Suprapubic skin (tissue), 4 donors: ENCODE measurements around the gene CROCC2. TPM values are rescaled to one million over a fixed set of nuclear protein-coding genes. Genes with fewer than 3 reads are reported as not detected.

Source experiments
- DNase-seq, 2 donors: peaks; one replicate each; pipeline ENCODE4 v3.0.0-alpha.2; 2019; ENCODE audit warnings: low spot score in 2 of 2
- H3K27ac ChIP-seq: fragments of 200-600 bp; sonication (generic); one replicate; pipeline ENCODE4 v1.5.1; 2019
- H3K27me3 ChIP-seq: fragments of 200-600 bp; sonication (generic); one replicate; pipeline ENCODE4 v1.5.1; 2019
- H3K36me3 ChIP-seq: fragments of 200-600 bp; sonication (generic); one replicate; pipeline ENCODE4 v1.5.1; 2019
- H3K4me1 ChIP-seq: fragments of 200-600 bp; sonication (generic); one replicate; pipeline ENCODE4 v1.5.1; 2019
- H3K4me3 ChIP-seq: fragments of 200-600 bp; sonication (generic); one replicate; pipeline ENCODE4 v1.5.1; 2019; ENCODE audit warnings: mild to moderate bottlenecking
- H3K9me3 ChIP-seq: fragments of 200-600 bp; sonication (generic); one replicate; pipeline ENCODE4 v1.5.1; 2019
- CTCF ChIP-seq, 2 donors: fragments of 200-600 bp in 1 of 2; fragments of 450-650 bp in 1 of 2; sonication (generic) in 1 of 2; IDR thresholded peaks; one replicate each; pipeline ENCODE4 v1.5.1; 2016 to 2019; ENCODE audit warnings: antibody characterized with exemption in 2 of 2, mild to moderate bottlenecking in 1 of 2, moderate library complexity in 1 of 2
- EP300 ChIP-seq: sonication (generic); formaldehyde crosslinking; IDR thresholded peaks from one replicate; pipeline ENCODE4 v1.6.1; 2017; ENCODE audit warnings: antibody characterized with exemption
- POLR2A ChIP-seq, 2 donors: fragments of 450-650 bp; IDR thresholded peaks; one replicate each; pipeline ENCODE4 v1.6.1; 2017; ENCODE audit warnings: antibody characterized with exemption in 2 of 2, mild to moderate bottlenecking in 2 of 2, moderate library complexity in 2 of 2
- POLR2AphosphoS5 ChIP-seq, 3 donors: sonication (generic); formaldehyde crosslinking; IDR thresholded peaks; one replicate each; pipeline ENCODE4 v1.6.1; 2017; ENCODE audit warnings: antibody characterized with exemption in 3 of 3
- WGBS: methylation state at CpG from one replicate; pipeline ENCODE4 v1.1.5; 2018; 5-methylcytosine and 5-hydroxymethylcytosine counted together
- total RNA-seq, 4 donors: library from RNA; depleted of rRNA; stranded (reverse); fragments of >200 nt; gene quantifications; one replicate each; pipeline ENCODE4 v1.1.0, GENCODE V29; 2016

CROCC2 gene
- total RNA-seq, 4 donors from 2014 or later, result not detected

- DNase-seq, result peak in 1 of 2 donors; percentile 67
- H3K27ac ChIP-seq, result no peak overlapping the region
- no peak overlapping the region for H3K4me3 ChIP-seq
- no peaks in the 10 kb centered on the region for H3K36me3 ChIP-seq
- 87% methylated on average over 7 of the region's 8 CpGs for WGBS
- H3K27me3 ChIP-seq, result peaks cover 17% of the 10 kb centered on the region
- peaks cover 18% of the 10 kb centered on the region for H3K4me1 ChIP-seq
- TF ChIP-seq EP300, result no peak
- no peak for TF ChIP-seq CTCF (IDR thresholded peaks at IDR 0.05)
- no peak for TF ChIP-seq POLR2AphosphoS5 (IDR thresholded peaks at IDR 0.05)
- TF ChIP-seq POLR2A (IDR thresholded peaks at IDR 0.05), result no peak
- H3K9me3 ChIP-seq, result no peaks in the 10 kb centered on the region
Observed at GRCh38 chr2:240982821-240983281, 76.7 kb downstream of the CROCC2 start.

GRCh38 chr2:240983361-240983995, 77.3 kb downstream of the CROCC2 start:
- H3K4me1 ChIP-seq, result peaks cover 24% of the 10 kb centered on the region
- peak in 1 of 2 donors; percentile 58 for DNase-seq
- H3K27ac ChIP-seq, result no peak overlapping the region
- H3K9me3 ChIP-seq, result no peaks in the 10 kb centered on the region
- no peak for TF ChIP-seq POLR2AphosphoS5 (IDR thresholded peaks at IDR 0.05)
- TF ChIP-seq POLR2A (IDR thresholded peaks at IDR 0.05), result no peak
- no peak for TF ChIP-seq EP300
- TF ChIP-seq CTCF (IDR thresholded peaks at IDR 0.05), result peak in 1 of 2 donors; percentile 49
- peaks cover 17% of the 10 kb centered on the region for H3K27me3 ChIP-seq
- H3K36me3 ChIP-seq, result no peaks in the 10 kb centered on the region
- H3K4me3 ChIP-seq, result no peak overlapping the region
- WGBS, result 38% methylated on average over 28 of the region's 45 CpGs

GRCh38 chr2:240983996-240984498, 77.9 kb downstream of the CROCC2 start:
- TF ChIP-seq POLR2AphosphoS5 (IDR thresholded peaks at IDR 0.05) (no peak), POLR2A (IDR thresholded peaks at IDR 0.05) (no peak), EP300 (no peak), CTCF (IDR thresholded peaks at IDR 0.05) (no peak)
- peak; percentile 57 to 65 for DNase-seq
- Histone ChIP-seq H3K36me3 (no peaks in the 10 kb centered on the region), H3K4me3 (no peak overlapping the region), H3K27me3 (peaks cover 17% of the 10 kb centered on the region), H3K4me1 (peaks cover 24% of the 10 kb centered on the region), H3K9me3 (no peaks in the 10 kb centered on the region), H3K27ac (no peak overlapping the region)
- WGBS, result 68% methylated on average over 16 of the region's 18 CpGs

- TF ChIP-seq POLR2A (IDR thresholded peaks at IDR 0.05), result no peak
- TF ChIP-seq EP300, result no peak
- no peak for TF ChIP-seq CTCF (IDR thresholded peaks at IDR 0.05)
- TF ChIP-seq POLR2AphosphoS5 (IDR thresholded peaks at IDR 0.05), result no peak
- H3K4me1 ChIP-seq, result peaks cover 30% of the 10 kb centered on the region
- peaks cover 17% of the 10 kb centered on the region for H3K27me3 ChIP-seq
- H3K27ac ChIP-seq, result peak overlapping the region; percentile 38
- no peaks in the 10 kb centered on the region for H3K36me3 ChIP-seq
- WGBS, result 88% methylated on average over 8 of the region's 20 CpGs
- peak; percentile 59 to 72 for DNase-seq
- no peak overlapping the region for H3K4me3 ChIP-seq
- no peaks in the 10 kb centered on the region for H3K9me3 ChIP-seq
Observed at GRCh38 chr2:240985881-240986786, 80.0 kb downstream of the CROCC2 start.
